Measurements from ENCODE around the gene NCOA1. TPM values are rescaled to one million over a fixed set of nuclear protein-coding genes. Genes with fewer than 3 reads are reported as not detected.

Gene NCOA1
- total and polyA plus RNA-seq, 12 donors, result 8.6 to 36.7 (median 32.0) TPM

DNA sequence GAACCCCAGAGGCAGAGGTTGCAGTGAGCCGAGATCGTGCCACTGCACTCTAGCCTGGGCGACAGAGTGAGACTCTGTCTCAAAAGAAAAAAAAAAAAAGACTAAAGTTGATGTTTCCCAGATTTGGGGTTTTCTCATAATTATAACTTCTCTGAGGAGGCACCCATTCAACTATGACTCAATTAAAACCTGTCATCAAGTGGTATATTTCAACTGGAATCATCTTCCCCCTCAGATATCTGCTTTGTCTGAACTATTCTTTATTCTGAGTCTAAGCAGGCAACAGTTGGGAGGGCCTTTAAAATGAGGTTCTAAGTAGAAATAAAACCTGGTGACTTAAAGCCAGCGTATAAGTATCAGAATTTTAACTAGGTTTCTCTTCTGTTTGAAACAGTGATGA, 213.6 kb downstream of the NCOA1 start:
- intact Hi-C loops (cut with DNase I), result loop anchor here in 1 of 10 donors (10.0 kb wide), 1 partner anchor 210 kb away; the partner anchor contains the start of gene NCOA1
- TF ChIP-seq, protein P1, sequence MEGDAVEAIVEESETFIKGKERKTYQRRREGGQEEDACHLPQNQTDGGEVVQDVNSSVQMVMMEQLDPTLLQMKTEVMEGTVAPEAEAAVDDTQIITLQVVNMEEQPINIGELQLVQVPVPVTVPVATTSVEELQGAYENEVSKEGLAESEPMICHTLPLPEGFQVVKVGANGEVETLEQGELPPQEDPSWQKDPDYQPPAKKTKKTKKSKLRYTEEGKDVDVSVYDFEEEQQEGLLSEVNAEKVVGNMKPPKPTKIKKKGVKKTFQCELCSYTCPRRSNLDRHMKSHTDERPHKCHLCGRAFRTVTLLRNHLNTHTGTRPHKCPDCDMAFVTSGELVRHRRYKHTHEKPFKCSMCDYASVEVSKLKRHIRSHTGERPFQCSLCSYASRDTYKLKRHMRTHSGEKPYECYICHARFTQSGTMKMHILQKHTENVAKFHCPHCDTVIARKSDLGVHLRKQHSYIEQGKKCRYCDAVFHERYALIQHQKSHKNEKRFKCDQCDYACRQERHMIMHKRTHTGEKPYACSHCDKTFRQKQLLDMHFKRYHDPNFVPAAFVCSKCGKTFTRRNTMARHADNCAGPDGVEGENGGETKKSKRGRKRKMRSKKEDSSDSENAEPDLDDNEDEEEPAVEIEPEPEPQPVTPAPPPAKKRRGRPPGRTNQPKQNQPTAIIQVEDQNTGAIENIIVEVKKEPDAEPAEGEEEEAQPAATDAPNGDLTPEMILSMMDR (IDR thresholded peaks at IDR 0.05), result no peak
- ATAC-seq, result no peak

DNA sequence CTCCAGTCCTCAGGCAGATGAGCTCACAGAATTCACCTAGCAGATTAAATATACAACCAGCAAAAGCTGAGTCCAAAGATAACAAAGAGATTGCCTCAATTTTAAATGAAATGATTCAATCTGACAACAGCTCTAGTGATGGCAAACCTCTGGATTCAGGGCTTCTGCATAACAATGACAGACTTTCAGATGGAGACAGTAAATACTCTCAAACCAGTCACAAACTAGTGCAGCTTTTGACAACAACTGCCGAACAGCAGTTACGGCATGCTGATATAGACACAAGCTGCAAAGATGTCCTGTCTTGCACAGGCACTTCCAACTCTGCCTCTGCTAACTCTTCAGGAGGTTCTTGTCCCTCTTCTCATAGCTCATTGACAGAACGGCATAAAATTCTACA, 216.1 kb downstream of the NCOA1 start:
- TF ChIP-seq, protein P1 (IDR thresholded peaks at IDR 0.05), result no peak
- DNase-seq (no peak), ATAC-seq (no peak)
- intact Hi-C loops (cut with DNase I), result loop anchor here in 1 of 10 donors (10.0 kb wide), 1 partner anchor 212 kb away; the partner anchor contains the start of gene NCOA1
- 91 to 96% methylated on average over 3 of the region's 3 CpGs for WGBS, 2 donors
- Histone ChIP-seq H3K36me3 (peaks cover 0 to 67% (median 19%) of the 10 kb centered on the region in 9 donors), H3K27me3 (no peaks in the 10 kb centered on the region), H3K4me3 (no peak overlapping the region), H3K9me3 (no peaks in the 10 kb centered on the region), H3K4me1 (peaks cover 0 to 36% (median 8%) of the 10 kb centered on the region in 9 donors), H3K27ac (no peak overlapping the region)

More for the DNA sequence above, 213.6 kb downstream of the NCOA1 start:
- H3K4me1 ChIP-seq, result peaks cover 0 to 32% (median 8%) of the 10 kb centered on the region in 9 donors
- H3K27ac ChIP-seq, result no peak overlapping the region
- WGBS, 2 donors, result 91 to 94% methylated on average over 4 of the region's 4 CpGs
- H3K9me3 ChIP-seq, result no peaks in the 10 kb centered on the region
- H3K27me3 ChIP-seq, result no peaks in the 10 kb centered on the region
- H3K4me3 ChIP-seq, result no peak overlapping the region
- no peak for DNase-seq
- H3K36me3 ChIP-seq, result peaks cover 0 to 69% (median 22%) of the 10 kb centered on the region in 9 donors

DNA sequence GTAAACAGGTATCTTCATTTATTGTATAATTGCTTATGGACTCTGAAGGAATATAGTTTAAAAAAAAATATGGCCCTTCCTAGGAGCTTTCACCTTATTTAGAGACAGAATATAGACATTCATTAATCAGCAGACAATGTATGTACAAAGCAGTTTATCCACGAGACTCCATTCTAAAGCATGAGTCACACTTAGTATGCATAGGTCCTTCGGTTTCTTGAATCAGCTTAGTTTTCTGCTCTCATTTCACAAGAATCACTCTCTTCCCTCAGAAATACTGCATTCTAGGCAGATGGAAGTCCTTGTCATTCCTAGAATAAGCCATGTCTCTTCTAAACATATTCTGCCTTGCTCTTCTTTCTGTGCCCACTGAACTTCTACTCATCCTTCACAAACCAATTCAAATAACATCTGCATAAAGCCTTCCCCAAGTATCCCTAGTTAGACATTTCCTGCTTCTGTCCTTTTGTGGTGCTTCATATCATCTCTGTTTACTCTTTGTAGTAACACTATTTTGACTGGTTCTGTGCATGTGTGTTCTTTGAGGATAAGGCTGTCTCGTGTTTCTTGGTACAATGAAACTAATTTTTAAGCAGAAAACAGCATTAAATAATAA, 217.6 kb downstream of the NCOA1 start:
- WGBS, 2 donors, result 76 to 77% methylated on average over 3 of the region's 3 CpGs
- H3K27me3 ChIP-seq, result no peaks in the 10 kb centered on the region
- H3K4me3 ChIP-seq, result no peak overlapping the region
- no peak overlapping the region for H3K27ac ChIP-seq
- ATAC-seq (no peak), DNase-seq (no peak)
- TF ChIP-seq, protein P1 (IDR thresholded peaks at IDR 0.05), result no peak
- H3K36me3 ChIP-seq, result peaks cover 0 to 82% (median 19%) of the 10 kb centered on the region in 9 donors
- H3K4me1 ChIP-seq, result peaks cover 0 to 31% (median 0%) of the 10 kb centered on the region in 9 donors
- H3K9me3 ChIP-seq, result no peaks in the 10 kb centered on the region
- intact Hi-C loops (cut with DNase I), result loop anchor here in 1 of 10 donors (10.0 kb wide), 1 partner anchor 214 kb away; the partner anchor contains the start of gene NCOA1

DNA sequence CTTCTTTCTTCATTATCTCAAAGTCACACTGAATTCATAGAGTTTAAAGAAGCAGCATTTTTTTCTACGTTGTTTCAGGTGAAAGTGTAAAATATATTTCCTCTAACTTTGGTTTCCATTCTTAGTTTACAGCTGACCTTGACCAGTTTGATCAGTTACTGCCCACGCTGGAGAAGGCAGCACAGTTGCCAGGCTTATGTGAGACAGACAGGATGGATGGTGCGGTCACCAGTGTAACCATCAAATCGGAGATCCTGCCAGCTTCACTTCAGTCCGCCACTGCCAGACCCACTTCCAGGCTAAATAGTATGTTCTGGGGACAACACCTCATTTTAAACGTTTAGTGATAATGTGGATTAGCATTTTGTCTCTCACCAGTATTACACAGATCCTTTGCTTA, 219.8 kb downstream of the NCOA1 start:
- DNase-seq, result no peak
- peaks cover 0 to 26% (median 0%) of the 10 kb centered on the region in 9 donors for H3K4me1 ChIP-seq
- 93 to 95% methylated on average over 6 of the region's 6 CpGs for WGBS, 2 donors
- TF ChIP-seq, protein P1 (IDR thresholded peaks at IDR 0.05), result no peak
- intact Hi-C loops (cut with DNase I), result no loop called here
- H3K36me3 ChIP-seq, result peaks cover 0 to 84% (median 21%) of the 10 kb centered on the region in 9 donors
- no peak for ATAC-seq
- H3K27ac ChIP-seq, result no peak overlapping the region
- no peak overlapping the region for H3K4me3 ChIP-seq
- no peaks in the 10 kb centered on the region for H3K9me3 ChIP-seq
- no peaks in the 10 kb centered on the region for H3K27me3 ChIP-seq
